ENCODE results near the gene DCTN3. TPM values are rescaled to one million over a fixed set of nuclear protein-coding genes. Genes with fewer than 3 reads are reported as not detected.

The DCTN3 gene
- total RNA-seq, 3 donors from 2014 or later, result 58.8 to 69.2 (median 64.2) TPM

DNA sequence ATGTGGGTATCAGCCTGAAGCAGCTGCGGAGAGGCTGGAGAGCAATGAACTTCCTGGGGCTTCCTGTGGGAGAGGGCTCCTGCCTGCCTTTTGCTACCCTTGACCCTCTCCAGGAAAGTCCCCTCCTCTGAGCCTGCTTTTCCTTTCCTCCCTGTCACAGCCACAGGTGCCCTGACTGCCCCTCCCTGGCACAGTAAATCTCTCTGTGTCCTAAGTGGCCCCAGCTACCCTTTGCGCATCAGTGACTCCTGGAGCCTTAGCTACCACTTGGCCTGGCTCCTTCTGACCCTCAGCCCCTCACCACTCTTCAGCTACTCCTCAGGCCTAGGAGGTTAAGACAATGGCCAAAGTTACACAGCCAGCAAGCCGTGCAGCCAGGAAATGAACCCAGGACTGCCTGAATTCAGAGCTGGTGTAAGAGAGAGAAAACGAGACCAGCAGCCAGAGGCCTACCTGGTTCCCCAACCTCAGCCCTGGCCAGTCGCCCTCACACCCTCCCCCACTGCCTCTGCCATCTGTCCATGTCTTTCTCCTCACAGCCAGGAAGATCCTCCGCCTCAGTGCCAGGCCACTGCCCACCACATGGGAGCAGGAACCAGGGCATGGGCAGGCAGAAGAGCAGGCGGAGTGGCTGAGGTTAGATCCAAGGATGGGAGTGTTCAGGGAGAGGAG lies 49.4 kb downstream of the DCTN3 start:
- H3K36me3 Mint-ChIP-seq (ENCODE audit: insufficient read depth), result no peaks in the 10 kb centered on the region
- no peaks in the 10 kb centered on the region for H3K9me3 Mint-ChIP-seq
- no peaks in the 10 kb centered on the region for H3K4me1 Mint-ChIP-seq (ENCODE audit: low read depth)
- no peak overlapping the region for H3K4me3 Mint-ChIP-seq
- DNase-seq (no peak), ATAC-seq (no peak)
- peaks cover 44% of the 10 kb centered on the region for H3K27me3 Mint-ChIP-seq (ENCODE audit: low read depth)

DNA sequence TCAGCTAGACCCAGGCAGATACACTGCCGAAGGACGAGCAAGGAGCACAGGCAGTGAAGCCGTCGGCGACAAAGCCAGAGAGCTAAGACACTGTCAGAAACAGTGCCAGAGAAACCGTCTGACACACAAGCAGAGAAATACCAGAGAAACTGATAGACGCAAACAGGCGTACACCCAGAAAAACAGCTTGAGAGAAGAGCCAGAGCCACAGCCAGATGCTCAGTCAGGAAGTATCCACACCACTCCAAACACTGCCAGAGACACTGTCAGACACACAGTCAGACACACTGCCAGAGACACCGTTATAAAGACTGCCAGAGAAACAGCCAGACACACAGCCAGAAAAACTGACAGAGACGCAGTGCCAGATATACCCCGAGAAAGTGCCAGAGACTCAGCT lies 49.9 kb downstream of the DCTN3 start:
- Mint-ChIP-seq H3K27me3 (ENCODE audit: low read depth) (peaks cover 40% of the 10 kb centered on the region), H3K9me3 (no peaks in the 10 kb centered on the region), H3K36me3 (ENCODE audit: insufficient read depth) (no peaks in the 10 kb centered on the region), H3K4me1 (ENCODE audit: low read depth) (no peaks in the 10 kb centered on the region), H3K4me3 (no peak overlapping the region)
- no peak for ATAC-seq
- DNase-seq, result no peak

DNA sequence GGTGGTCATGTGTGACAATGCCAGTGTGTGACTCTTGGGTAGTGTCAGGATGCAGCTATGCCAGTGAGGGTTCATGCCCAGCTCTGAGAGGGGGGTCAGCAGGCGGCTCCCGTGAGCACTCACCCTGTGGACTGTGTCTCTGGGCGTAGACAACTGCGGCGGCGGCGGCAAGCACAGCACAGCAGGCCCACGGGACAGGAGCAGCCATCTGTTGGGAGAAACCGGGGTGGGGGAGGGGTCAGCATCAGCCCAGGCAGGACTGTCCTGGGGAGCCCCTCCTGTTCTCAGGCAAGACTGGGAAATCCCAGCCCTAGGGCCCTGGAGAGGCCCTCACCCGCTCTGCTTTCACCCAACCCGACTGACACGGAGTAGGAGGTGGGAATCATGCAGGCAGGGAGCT lies 51.5 kb downstream of the DCTN3 start:
- Mint-ChIP-seq H3K27me3 (ENCODE audit: low read depth) (peaks cover 39% of the 10 kb centered on the region), H3K36me3 (ENCODE audit: insufficient read depth) (no peaks in the 10 kb centered on the region), H3K4me1 (ENCODE audit: low read depth) (no peaks in the 10 kb centered on the region), H3K4me3 (no peak overlapping the region), H3K9me3 (no peaks in the 10 kb centered on the region)
- ATAC-seq, result no peak
- DNase-seq, result no peak

DNA sequence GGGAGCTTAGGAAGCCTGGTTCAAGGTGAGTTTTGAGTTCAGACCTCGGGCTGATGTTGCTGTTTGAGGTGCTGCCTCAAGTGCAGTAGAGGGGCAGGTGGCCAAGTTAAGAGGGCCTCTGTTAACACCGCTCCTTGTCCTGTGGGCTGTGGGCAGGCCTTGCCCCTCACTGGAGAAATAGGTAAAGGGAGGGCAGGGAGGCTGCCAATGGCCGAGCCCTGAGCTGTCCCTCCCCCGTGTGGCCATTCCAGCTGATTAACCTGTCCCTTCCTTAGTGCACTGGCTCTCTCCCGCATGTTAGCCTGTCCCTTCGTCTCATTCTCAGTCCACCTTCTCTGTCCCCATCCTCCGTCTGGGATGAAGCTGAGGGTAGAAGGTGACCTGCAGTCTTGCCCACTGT lies 52.2 kb downstream of the DCTN3 start:
- peaks cover 39% of the 10 kb centered on the region for H3K27me3 Mint-ChIP-seq (ENCODE audit: low read depth)
- no peak overlapping the region for H3K4me3 Mint-ChIP-seq
- H3K9me3 Mint-ChIP-seq, result no peaks in the 10 kb centered on the region
- no peaks in the 10 kb centered on the region for H3K4me1 Mint-ChIP-seq (ENCODE audit: low read depth)
- DNase-seq (no peak), ATAC-seq (no peak)
- no peaks in the 10 kb centered on the region for H3K36me3 Mint-ChIP-seq (ENCODE audit: insufficient read depth)

DNA sequence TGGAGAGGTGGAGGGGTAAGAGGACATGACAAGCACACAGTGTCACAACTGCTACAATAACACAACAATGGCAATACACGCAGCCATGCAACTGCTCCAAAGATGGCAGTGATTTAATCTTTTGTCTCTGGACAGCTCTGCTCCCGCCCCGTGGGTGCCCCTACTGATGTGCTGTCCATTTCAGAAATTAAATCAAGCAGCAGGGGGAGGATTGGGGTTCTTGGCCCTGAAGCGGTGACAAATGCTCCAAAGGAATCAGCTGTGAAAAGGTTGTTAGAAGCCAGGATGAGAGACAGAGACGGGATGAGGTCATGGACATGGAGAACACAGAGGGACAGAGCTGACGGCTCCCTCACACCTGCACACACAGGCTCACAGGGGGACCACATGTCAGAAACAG lies 53.3 kb downstream of the DCTN3 start:
- Mint-ChIP-seq H3K4me1 (ENCODE audit: low read depth) (no peaks in the 10 kb centered on the region), H3K4me3 (no peak overlapping the region), H3K27me3 (ENCODE audit: low read depth) (peaks cover 38% of the 10 kb centered on the region), H3K9me3 (no peaks in the 10 kb centered on the region), H3K36me3 (ENCODE audit: insufficient read depth) (no peaks in the 10 kb centered on the region)
- ATAC-seq (no peak), DNase-seq (no peak)

DNA sequence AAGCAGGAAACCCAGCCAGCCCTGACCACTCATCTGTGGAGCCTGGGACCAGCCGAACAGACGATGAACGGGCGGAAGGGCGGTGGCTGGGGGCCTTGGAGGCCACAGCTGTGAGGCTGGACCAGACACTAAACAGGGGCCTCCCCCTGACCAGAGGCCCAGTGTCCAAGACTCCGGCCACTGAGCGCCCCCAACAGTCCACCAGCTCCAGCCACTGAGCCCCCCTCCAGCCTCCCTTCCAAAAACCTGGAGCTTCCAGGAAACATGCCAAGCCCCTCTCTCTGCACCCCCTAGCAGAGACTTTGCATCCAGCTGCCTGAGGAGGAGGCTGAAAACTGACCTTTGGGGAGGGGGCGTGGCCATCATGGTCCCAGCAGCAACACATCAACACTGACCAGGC lies 54.0 kb downstream of the DCTN3 start:
- ATAC-seq (no peak), DNase-seq (no peak)
- Mint-ChIP-seq H3K4me1 (ENCODE audit: low read depth) (no peaks in the 10 kb centered on the region), H3K36me3 (ENCODE audit: insufficient read depth) (no peaks in the 10 kb centered on the region), H3K4me3 (no peak overlapping the region), H3K27me3 (ENCODE audit: low read depth) (peaks cover 36% of the 10 kb centered on the region), H3K9me3 (peaks cover 3% of the 10 kb centered on the region)

DNA sequence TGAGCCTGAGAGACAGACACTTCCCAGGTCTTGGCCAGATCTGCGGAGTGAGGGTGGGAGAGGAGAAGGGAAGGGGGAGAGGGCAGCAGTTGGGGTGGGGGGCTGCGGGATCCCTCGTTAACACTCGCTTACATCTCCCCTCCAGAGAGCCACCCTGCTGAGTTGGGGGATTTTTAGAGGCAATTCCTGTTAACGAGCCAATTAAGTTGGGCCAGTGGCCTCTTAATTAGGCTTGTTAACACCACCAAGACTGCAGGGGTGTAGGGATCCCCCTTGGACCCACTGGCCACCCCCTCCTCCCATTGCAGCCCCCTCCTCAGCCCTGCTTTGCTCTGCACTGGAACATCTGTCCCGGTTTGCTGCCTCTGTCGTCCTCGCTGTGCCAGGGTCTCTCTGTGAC lies 54.4 kb downstream of the DCTN3 start:
- no peak for ATAC-seq
- peaks cover 36% of the 10 kb centered on the region for H3K27me3 Mint-ChIP-seq (ENCODE audit: low read depth)

DNA sequence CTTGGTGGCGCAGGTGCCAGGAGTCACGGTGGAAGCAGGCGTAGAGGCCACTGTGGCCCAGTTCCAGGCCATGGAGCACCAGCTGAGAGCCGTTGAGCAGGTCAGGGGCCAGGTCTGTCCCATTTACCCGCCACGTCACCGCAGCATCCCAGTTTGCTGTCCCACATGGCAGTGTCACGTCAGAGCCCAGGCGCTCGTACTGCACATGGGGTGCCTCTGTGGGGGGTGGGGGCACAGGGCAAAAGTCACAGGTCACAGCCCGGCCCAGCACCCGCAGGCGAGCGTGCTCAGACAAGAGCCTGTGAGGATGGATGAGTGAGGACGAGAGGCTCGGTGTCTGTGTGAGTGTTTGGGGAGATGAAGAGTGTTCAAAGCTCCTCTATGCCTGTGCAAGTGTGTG lies 55.7 kb downstream of the DCTN3 start:
- ATAC-seq (no peak), DNase-seq (no peak)
- Mint-ChIP-seq H3K27me3 (ENCODE audit: low read depth) (peaks cover 40% of the 10 kb centered on the region), H3K36me3 (ENCODE audit: insufficient read depth) (no peaks in the 10 kb centered on the region), H3K4me1 (ENCODE audit: low read depth) (no peaks in the 10 kb centered on the region), H3K4me3 (no peak overlapping the region), H3K9me3 (peaks cover 3% of the 10 kb centered on the region)

More for the DNA sequence above, 54.4 kb downstream of the DCTN3 start:
- H3K9me3 Mint-ChIP-seq, result peaks cover 3% of the 10 kb centered on the region
- DNase-seq, result no peak
- H3K4me1 Mint-ChIP-seq (ENCODE audit: low read depth), result no peaks in the 10 kb centered on the region
- no peaks in the 10 kb centered on the region for H3K36me3 Mint-ChIP-seq (ENCODE audit: insufficient read depth)
- no peak overlapping the region for H3K4me3 Mint-ChIP-seq

Other genes with a start within 250 kb of the DCTN3 start
- 1 to 10 TPM in 1 of 3 donors, under 1 TPM in 2; 0.60 to 1.8 (median 0.87) TPM for gene MYORG, start 243.6 kb downstream of the DCTN3 start, total RNA-seq
- gene FAM219A, start 161.9 kb downstream of the DCTN3 start, total RNA-seq, result 10 to 100 TPM; 23.1 to 31.2 (median 26.4) TPM
- gene DNAI1, start 161.7 kb downstream of the DCTN3 start, total RNA-seq, result not detected
- gene ENHO, start 97.5 kb downstream of the DCTN3 start, total RNA-seq, result not detected
- gene CNTFR, start 30.8 kb downstream of the DCTN3 start, total RNA-seq, result under 1 TPM in 1 of 3 donors, not detected in 2; 0.18 TPM
- gene RPP25L, start 8.4 kb downstream of the DCTN3 start, total RNA-seq, result 10 to 100 TPM; 26.6 to 30.2 (median 29.9) TPM
- not detected for gene ARID3C, start 8.6 kb upstream of the DCTN3 start, total RNA-seq
- 100 to 1,000 TPM; 120 to 128 (median 123) TPM for gene SIGMAR1, start 17.3 kb upstream of the DCTN3 start, total RNA-seq
- gene GALT, start 26.2 kb upstream of the DCTN3 start, total RNA-seq, result 10 to 100 TPM; 29.8 to 37.7 (median 30.3) TPM
- 10 to 100 TPM in 1 of 3 donors, 1 to 10 TPM in 2; 7.7 to 10.4 (median 8.8) TPM for gene IL11RA, start 31.7 kb upstream of the DCTN3 start, total RNA-seq
- under 1 TPM; 0.24 to 0.43 (median 0.26) TPM for gene CCL27, start 42.2 kb upstream of the DCTN3 start, total RNA-seq
- 1 to 10 TPM in 2 of 3 donors, under 1 TPM in 1; 0.82 to 1.1 (median 1.0) TPM for gene CCL19, start 70.8 kb upstream of the DCTN3 start, total RNA-seq
- gene CCL21, start 89.6 kb upstream of the DCTN3 start, total RNA-seq, result not detected